ENCODE data around the gene INO80. TPM values are rescaled to one million over a fixed set of nuclear protein-coding genes. Genes with fewer than 3 reads are reported as not detected.

Gene INO80
- total and polyA plus RNA-seq, 7 donors: 7.2 to 36.6 (median 17.1) TPM

DNA sequence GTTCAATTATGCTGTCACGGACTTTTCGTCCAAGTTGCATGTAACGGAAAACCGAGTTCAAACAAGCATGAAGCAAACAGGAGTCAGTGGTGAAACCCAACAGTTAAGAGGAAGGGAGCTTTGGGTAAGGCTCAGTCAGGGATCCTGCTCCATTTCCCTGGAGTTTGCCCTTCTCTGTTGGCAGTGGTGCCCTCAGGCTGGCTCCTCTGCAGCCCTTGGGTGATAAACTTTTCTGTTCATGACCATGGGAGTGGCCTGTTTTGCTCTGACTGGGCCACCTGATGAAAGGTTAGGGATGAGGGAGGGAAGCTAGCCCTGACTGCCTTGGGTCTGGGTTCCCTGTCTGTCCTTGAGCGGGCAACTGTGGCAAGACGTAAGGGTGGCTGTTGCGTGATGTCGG lies 146.7 kb downstream of the INO80 start:
- Histone ChIP-seq H3K36me3 (no peaks in the 10 kb centered on the region), H3K27ac (no peak overlapping the region), H3K27me3 (no peaks in the 10 kb centered on the region), H3K9me3 (no peaks in the 10 kb centered on the region), H3K4me1 (peaks cover 0 to 14% (median 4%) of the 10 kb centered on the region in 4 donors), H3K4me3 (no peak overlapping the region)
- 90 to 94% methylated on average over 8 of the region's 8 CpGs for WGBS, 2 donors
- TF ChIP-seq, protein P1, sequence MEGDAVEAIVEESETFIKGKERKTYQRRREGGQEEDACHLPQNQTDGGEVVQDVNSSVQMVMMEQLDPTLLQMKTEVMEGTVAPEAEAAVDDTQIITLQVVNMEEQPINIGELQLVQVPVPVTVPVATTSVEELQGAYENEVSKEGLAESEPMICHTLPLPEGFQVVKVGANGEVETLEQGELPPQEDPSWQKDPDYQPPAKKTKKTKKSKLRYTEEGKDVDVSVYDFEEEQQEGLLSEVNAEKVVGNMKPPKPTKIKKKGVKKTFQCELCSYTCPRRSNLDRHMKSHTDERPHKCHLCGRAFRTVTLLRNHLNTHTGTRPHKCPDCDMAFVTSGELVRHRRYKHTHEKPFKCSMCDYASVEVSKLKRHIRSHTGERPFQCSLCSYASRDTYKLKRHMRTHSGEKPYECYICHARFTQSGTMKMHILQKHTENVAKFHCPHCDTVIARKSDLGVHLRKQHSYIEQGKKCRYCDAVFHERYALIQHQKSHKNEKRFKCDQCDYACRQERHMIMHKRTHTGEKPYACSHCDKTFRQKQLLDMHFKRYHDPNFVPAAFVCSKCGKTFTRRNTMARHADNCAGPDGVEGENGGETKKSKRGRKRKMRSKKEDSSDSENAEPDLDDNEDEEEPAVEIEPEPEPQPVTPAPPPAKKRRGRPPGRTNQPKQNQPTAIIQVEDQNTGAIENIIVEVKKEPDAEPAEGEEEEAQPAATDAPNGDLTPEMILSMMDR (IDR thresholded peaks at IDR 0.05): no peak
- TF ChIP-seq POLR2AphosphoS5 (IDR thresholded peaks at IDR 0.05) (no peak), EP300 (IDR thresholded peaks at IDR 0.05) (no peak), POLR2A (IDR thresholded peaks at IDR 0.05) (no peak)
- peak; percentile 18 for DNase-seq
- intact Hi-C loops (cut with DNase I): no loop called here

DNA sequence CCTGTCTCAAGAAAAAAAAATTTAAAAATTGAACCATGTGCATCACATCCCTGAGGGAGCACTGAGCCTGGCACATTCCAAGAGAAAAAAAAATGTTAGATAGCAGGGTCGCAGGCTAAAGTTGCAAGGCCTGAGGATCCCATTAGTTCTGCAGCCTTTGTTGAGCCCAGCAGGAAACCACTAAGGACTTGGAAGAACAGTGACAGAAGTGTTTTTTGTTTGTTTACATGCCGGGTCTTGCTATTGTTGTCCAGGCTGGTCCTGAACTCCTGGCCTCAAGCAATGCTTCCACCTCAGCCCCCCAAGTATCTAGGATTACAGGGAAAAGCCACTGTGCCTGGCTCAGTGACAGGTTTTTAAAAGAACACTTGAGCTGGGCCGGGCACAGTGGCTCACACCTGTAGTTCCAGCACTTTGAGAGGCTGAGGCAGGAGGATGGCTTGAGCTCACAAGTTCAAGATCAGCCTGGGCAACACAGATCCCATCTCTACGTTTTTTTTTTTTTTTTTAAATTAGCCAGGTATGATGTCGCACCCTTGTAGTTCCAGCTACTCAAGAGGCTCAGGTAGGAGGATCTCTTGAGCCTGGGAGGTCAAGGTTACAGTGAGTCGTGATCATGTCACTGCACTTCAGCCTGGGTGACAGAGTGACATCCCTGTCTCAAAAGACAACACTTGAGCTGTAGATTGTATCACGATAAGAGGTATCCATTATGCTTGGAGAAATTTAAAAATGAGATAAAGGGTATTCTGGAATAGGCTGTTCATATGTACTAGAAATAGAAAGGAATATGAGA lies 147.6 kb downstream of the INO80 start:
- Histone ChIP-seq H3K27ac (no peak overlapping the region), H3K4me3 (no peak overlapping the region), H3K27me3 (no peaks in the 10 kb centered on the region), H3K9me3 (no peaks in the 10 kb centered on the region), H3K36me3 (no peaks in the 10 kb centered on the region), H3K4me1 (peaks cover 0 to 14% (median 4%) of the 10 kb centered on the region in 4 donors)
- DNase-seq: peak; percentile 2
- no peak for TF ChIP-seq EP300 (IDR thresholded peaks at IDR 0.05)
- no peak for TF ChIP-seq POLR2A (IDR thresholded peaks at IDR 0.05)
- TF ChIP-seq, protein P1 (IDR thresholded peaks at IDR 0.05): no peak
- intact Hi-C loops (cut with DNase I): no loop called here
- 78 to 88% methylated on average over 7 of the region's 7 CpGs for WGBS, 2 donors

DNA sequence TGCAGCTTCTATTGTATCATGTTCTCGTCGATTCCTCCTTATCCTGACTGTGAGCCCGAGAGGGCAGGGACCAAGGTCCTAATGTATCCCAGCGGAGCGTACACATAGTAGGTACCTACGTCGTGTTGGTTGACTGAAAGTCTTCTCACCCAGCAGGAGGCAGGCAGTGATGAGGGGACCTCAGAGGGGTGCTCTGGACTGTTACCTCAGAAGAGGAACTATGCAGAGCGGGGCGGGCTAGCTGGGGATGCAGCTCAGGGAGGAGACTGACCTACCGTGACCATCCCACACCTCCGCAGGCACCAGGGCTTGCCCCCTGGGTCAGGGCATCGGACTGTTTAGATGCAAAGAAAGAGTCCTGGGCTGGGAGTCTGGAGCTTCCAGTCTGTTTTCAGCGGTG lies 151.4 kb downstream of the INO80 start:
- Histone ChIP-seq H3K4me3 (no peak overlapping the region), H3K4me1 (peaks cover 0 to 14% (median 4%) of the 10 kb centered on the region in 4 donors), H3K27ac (no peak overlapping the region), H3K27me3 (no peaks in the 10 kb centered on the region), H3K36me3 (no peaks in the 10 kb centered on the region), H3K9me3 (no peaks in the 10 kb centered on the region)
- TF ChIP-seq POLR2A (IDR thresholded peaks at IDR 0.05) (no peak), POLR2AphosphoS5 (IDR thresholded peaks at IDR 0.05) (no peak), EP300 (IDR thresholded peaks at IDR 0.05) (no peak)
- TF ChIP-seq, protein P1 (IDR thresholded peaks at IDR 0.05): no peak
- DNase-seq: peak; percentile 51
- intact Hi-C loops (cut with DNase I): no loop called here
- 87% methylated on average over 13 of the region's 13 CpGs for WGBS, 2 donors

DNA sequence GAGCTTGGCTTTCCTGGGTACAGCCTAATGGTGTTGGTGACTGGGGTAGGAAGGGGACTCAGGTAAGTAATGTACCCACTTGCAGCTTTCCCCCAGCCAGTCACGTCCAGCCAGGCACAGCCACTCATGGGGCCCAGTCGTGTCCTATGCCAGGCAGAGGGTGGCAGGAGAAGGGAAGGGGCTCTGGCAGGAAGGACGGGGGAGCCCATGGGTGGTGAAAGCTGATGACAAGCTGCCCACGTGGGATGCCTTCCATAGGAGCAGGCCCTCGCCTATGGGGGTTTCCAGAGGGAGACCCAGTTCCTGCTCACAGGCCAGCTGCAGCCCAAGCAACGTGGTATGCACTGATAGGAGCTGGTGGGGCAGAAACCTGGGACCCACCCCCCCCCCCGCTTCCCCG lies 152.1 kb downstream of the INO80 start:
- Histone ChIP-seq H3K27ac (no peak overlapping the region), H3K4me1 (peaks cover 0 to 14% (median 4%) of the 10 kb centered on the region in 4 donors), H3K9me3 (no peaks in the 10 kb centered on the region), H3K27me3 (no peaks in the 10 kb centered on the region), H3K36me3 (no peaks in the 10 kb centered on the region), H3K4me3 (no peak overlapping the region)
- 84 to 90% methylated on average over 8 of the region's 8 CpGs for WGBS, 2 donors
- intact Hi-C loops (cut with DNase I): no loop called here
- TF ChIP-seq, protein P1 (IDR thresholded peaks at IDR 0.05): no peak
- TF ChIP-seq POLR2A (IDR thresholded peaks at IDR 0.05) (no peak), EP300 (IDR thresholded peaks at IDR 0.05) (no peak), POLR2AphosphoS5 (IDR thresholded peaks at IDR 0.05) (no peak)
- DNase-seq: peak; percentile 51

Data from sigmoid colon (tissue), 7 donors.